ENCODE results near the gene BRPF1.

DNA sequence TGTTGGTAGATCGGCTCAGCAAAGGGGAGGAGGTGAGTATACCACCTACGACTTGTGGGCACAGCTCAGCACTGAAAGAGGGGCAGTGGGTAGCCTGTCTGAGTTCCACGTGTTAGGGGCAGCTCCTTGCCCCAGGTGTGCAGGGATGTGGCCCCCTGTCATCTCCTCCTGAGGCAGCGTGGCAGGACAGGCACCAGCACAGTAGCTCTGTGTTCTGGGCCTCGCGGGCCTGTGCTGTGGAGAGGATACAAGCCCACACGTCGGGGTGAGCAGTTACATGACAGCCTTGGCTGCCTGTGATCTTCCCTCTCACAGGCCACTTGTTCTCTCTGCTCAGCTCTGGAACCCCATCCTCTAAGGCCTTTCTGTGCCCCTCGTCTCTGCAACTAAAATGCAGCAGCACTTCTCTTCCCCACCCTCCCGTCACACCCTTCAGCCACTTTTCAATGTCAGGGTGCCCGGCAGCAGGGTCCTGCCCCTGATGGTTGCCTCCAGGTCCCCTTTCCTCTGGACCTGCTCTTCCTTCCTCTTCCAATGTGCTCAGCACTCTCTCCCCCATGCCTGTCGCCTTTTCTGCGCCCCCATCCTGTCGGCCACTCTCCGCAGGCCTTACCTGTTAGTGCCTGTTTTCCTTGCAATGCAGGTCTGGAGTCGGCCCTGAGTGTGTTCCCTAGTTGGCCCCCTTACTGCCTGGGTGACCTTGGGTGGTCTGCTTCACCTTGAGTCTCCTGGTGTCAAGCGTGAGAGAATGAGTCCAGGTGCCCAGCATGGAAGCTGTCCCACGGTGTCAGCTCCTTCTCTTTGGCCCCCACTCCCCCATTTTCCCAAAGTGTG, 46.1 kb upstream of the BRPF1 start:
- TF ChIP-seq, protein P1, sequence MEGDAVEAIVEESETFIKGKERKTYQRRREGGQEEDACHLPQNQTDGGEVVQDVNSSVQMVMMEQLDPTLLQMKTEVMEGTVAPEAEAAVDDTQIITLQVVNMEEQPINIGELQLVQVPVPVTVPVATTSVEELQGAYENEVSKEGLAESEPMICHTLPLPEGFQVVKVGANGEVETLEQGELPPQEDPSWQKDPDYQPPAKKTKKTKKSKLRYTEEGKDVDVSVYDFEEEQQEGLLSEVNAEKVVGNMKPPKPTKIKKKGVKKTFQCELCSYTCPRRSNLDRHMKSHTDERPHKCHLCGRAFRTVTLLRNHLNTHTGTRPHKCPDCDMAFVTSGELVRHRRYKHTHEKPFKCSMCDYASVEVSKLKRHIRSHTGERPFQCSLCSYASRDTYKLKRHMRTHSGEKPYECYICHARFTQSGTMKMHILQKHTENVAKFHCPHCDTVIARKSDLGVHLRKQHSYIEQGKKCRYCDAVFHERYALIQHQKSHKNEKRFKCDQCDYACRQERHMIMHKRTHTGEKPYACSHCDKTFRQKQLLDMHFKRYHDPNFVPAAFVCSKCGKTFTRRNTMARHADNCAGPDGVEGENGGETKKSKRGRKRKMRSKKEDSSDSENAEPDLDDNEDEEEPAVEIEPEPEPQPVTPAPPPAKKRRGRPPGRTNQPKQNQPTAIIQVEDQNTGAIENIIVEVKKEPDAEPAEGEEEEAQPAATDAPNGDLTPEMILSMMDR (IDR thresholded peaks at IDR 0.05; ENCODE audit: poor library complexity, severe bottlenecking): no peak
- no peak for TF ChIP-seq MXI1 (conservative IDR thresholded peaks at IDR 0.05; ENCODE audit: poor library complexity, severe bottlenecking)
- TF ChIP-seq EZH2 (IDR thresholded peaks at IDR 0.05; ENCODE audit: borderline replicate concordance, insufficient read depth, low read length, poor library complexity, severe bottlenecking): no peak
- TF ChIP-seq RAD21 (conservative IDR thresholded peaks at IDR 0.05): no peak
- no peak for TF ChIP-seq POLR2AphosphoS5 (IDR thresholded peaks at IDR 0.05)
- TF ChIP-seq, protein P2, sequence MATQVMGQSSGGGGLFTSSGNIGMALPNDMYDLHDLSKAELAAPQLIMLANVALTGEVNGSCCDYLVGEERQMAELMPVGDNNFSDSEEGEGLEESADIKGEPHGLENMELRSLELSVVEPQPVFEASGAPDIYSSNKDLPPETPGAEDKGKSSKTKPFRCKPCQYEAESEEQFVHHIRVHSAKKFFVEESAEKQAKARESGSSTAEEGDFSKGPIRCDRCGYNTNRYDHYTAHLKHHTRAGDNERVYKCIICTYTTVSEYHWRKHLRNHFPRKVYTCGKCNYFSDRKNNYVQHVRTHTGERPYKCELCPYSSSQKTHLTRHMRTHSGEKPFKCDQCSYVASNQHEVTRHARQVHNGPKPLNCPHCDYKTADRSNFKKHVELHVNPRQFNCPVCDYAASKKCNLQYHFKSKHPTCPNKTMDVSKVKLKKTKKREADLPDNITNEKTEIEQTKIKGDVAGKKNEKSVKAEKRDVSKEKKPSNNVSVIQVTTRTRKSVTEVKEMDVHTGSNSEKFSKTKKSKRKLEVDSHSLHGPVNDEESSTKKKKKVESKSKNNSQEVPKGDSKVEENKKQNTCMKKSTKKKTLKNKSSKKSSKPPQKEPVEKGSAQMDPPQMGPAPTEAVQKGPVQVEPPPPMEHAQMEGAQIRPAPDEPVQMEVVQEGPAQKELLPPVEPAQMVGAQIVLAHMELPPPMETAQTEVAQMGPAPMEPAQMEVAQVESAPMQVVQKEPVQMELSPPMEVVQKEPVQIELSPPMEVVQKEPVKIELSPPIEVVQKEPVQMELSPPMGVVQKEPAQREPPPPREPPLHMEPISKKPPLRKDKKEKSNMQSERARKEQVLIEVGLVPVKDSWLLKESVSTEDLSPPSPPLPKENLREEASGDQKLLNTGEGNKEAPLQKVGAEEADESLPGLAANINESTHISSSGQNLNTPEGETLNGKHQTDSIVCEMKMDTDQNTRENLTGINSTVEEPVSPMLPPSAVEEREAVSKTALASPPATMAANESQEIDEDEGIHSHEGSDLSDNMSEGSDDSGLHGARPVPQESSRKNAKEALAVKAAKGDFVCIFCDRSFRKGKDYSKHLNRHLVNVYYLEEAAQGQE (IDR thresholded peaks at IDR 0.05; ENCODE audit: borderline replicate concordance): no peak
